Measurements from ENCODE around the gene RSPO4. TPM values are rescaled to one million over a fixed set of nuclear protein-coding genes. Genes with fewer than 3 reads are reported as not detected.

The RSPO4 gene
- total and polyA plus RNA-seq, 9 donors: 0.04 to 0.53 (median 0.31) TPM; not detected in 4

- 71 to 78% (median 75%) methylated on average over 5 of the region's 5 CpGs for WGBS, 3 donors
- H3K9me3 ChIP-seq: no peaks in the 10 kb centered on the region
- no peaks in the 10 kb centered on the region for H3K36me3 ChIP-seq
- TF ChIP-seq CTCF (IDR thresholded peaks at IDR 0.05) (no peak), POLR2A (IDR thresholded peaks at IDR 0.05) (no peak), EP300 (IDR thresholded peaks at IDR 0.05) (no peak)
- H3K27ac ChIP-seq: no peak overlapping the region
- intact Hi-C loops (cut with DNase I): no loop called here
- no peak overlapping the region for H3K4me3 ChIP-seq
- H3K4me1 ChIP-seq (ENCODE audit: insufficient read depth): no peaks in the 10 kb centered on the region
- H3K27me3 ChIP-seq: no peaks in the 10 kb centered on the region
- DNase-seq: no peak
These were observed 61.2 kb downstream of the RSPO4 start for GRCh38 chr20:940926-941325.

GRCh38 chr20:939606-940005 is 62.5 kb downstream of the RSPO4 start:
- intact Hi-C loops (cut with DNase I): no loop called here
- Histone ChIP-seq H3K27me3 (no peaks in the 10 kb centered on the region), H3K36me3 (no peaks in the 10 kb centered on the region), H3K27ac (no peak overlapping the region), H3K4me3 (no peak overlapping the region), H3K9me3 (no peaks in the 10 kb centered on the region), H3K4me1 (ENCODE audit: insufficient read depth) (no peaks in the 10 kb centered on the region)
- TF ChIP-seq EP300 (IDR thresholded peaks at IDR 0.05) (no peak), POLR2A (IDR thresholded peaks at IDR 0.05) (no peak), CTCF (IDR thresholded peaks at IDR 0.05) (no peak)
- no peak for DNase-seq
- 84 to 87% (median 86%) methylated on average over 5 of the region's 5 CpGs for WGBS, 3 donors

GRCh38 chr20:934186-934840 is 67.8 kb downstream of the RSPO4 start:
- no peaks in the 10 kb centered on the region for H3K27me3 ChIP-seq
- DNase-seq: no peak
- intact Hi-C loops (cut with DNase I): no loop called here
- H3K4me1 ChIP-seq (ENCODE audit: insufficient read depth): no peaks in the 10 kb centered on the region
- no peaks in the 10 kb centered on the region for H3K9me3 ChIP-seq
- H3K4me3 ChIP-seq: no peak overlapping the region
- 56 to 68% (median 62%) methylated on average over 9 of the region's 9 CpGs for WGBS, 3 donors
- no peak for TF ChIP-seq CTCF (IDR thresholded peaks at IDR 0.05)
- TF ChIP-seq EP300 (IDR thresholded peaks at IDR 0.05): no peak
- no peak for TF ChIP-seq POLR2A (IDR thresholded peaks at IDR 0.05)
- H3K27ac ChIP-seq: no peak overlapping the region
- no peaks in the 10 kb centered on the region for H3K36me3 ChIP-seq

GRCh38 chr20:933029-933428 is 69.1 kb downstream of the RSPO4 start:
- 72 to 74% (median 73%) methylated on average over 2 of the region's 2 CpGs for WGBS, 3 donors
- no peak for DNase-seq
- no peaks in the 10 kb centered on the region for H3K4me1 ChIP-seq (ENCODE audit: insufficient read depth)
- TF ChIP-seq EP300 (IDR thresholded peaks at IDR 0.05) (no peak), POLR2A (IDR thresholded peaks at IDR 0.05) (no peak), CTCF (IDR thresholded peaks at IDR 0.05) (no peak)
- no peak overlapping the region for H3K27ac ChIP-seq
- no peaks in the 10 kb centered on the region for H3K9me3 ChIP-seq
- intact Hi-C loops (cut with DNase I): no loop called here
- H3K36me3 ChIP-seq: no peaks in the 10 kb centered on the region
- no peaks in the 10 kb centered on the region for H3K27me3 ChIP-seq
- no peak overlapping the region for H3K4me3 ChIP-seq
